ENCODE results near the gene SLCO2A1. TPM values are rescaled to one million over a fixed set of nuclear protein-coding genes. Genes with fewer than 3 reads are reported as not detected.

The SLCO2A1 gene
- total RNA-seq, 1 donor from 2014 or later, result 7.8 TPM

GRCh38 chr3:133991637-133992036, 38.1 kb downstream of the SLCO2A1 start:
- DNase-seq (ENCODE audit: missing footprints) (no peak), ATAC-seq (peak; percentile 37)
- intact Hi-C loops (cut with DNase I), result no loop called here

GRCh38 chr3:133991209-133991608, 38.5 kb downstream of the SLCO2A1 start:
- DNase-seq (ENCODE audit: missing footprints), result no peak
- intact Hi-C loops (cut with DNase I), result no loop called here
- no peak for ATAC-seq

- no peak for ATAC-seq
- intact Hi-C loops (cut with DNase I), result loop anchor here (5.0 kb wide), 1 partner anchor 43 kb away; no protein-coding TSS in a partner anchor
- no peak for DNase-seq (ENCODE audit: missing footprints)
These were observed 39.6 kb downstream of the SLCO2A1 start for GRCh38 chr3:133989936-133990702.

- intact Hi-C loops (cut with DNase I), result loop anchor here (5.0 kb wide), 1 partner anchor 41 kb away; no protein-coding TSS in a partner anchor
- no peak for ATAC-seq
- DNase-seq (ENCODE audit: missing footprints), result no peak
These were observed 41.0 kb downstream of the SLCO2A1 start for GRCh38 chr3:133988631-133989161.

- ATAC-seq, result no peak
These were observed 41.7 kb downstream of the SLCO2A1 start for GRCh38 chr3:133987948-133988484.

GRCh38 chr3:133987136-133987535, 42.6 kb downstream of the SLCO2A1 start:
- ATAC-seq (no peak), DNase-seq (ENCODE audit: missing footprints) (no peak)
- intact Hi-C loops (cut with DNase I), result loop anchor here (5.0 kb wide), 1 partner anchor 40 kb away; no protein-coding TSS in a partner anchor

More at GRCh38 chr3:133987948-133988484, 41.7 kb downstream of the SLCO2A1 start:
- intact Hi-C loops (cut with DNase I), result loop anchor here (5.0 kb wide), 1 partner anchor 41 kb away; no protein-coding TSS in a partner anchor
- DNase-seq (ENCODE audit: missing footprints), result no peak

- DNase-seq (ENCODE audit: missing footprints), result no peak
- no peak for ATAC-seq
- intact Hi-C loops (cut with DNase I), result loop anchor here (5.0 kb wide), 1 partner anchor 39 kb away; no protein-coding TSS in a partner anchor
These were observed 43.4 kb downstream of the SLCO2A1 start for GRCh38 chr3:133986311-133986710.

GRCh38 chr3:133984975-133985374, 44.8 kb downstream of the SLCO2A1 start:
- intact Hi-C loops (cut with DNase I), result loop anchor here (5.0 kb wide), 1 partner anchor 38 kb away; no protein-coding TSS in a partner anchor
- no peak for ATAC-seq
- DNase-seq (ENCODE audit: missing footprints), result no peak

- DNase-seq (ENCODE audit: missing footprints) (no peak), ATAC-seq (no peak)
- intact Hi-C loops (cut with DNase I), result no loop called here
These were observed 45.9 kb downstream of the SLCO2A1 start for GRCh38 chr3:133983576-133984560.

GRCh38 chr3:133983126-133983525, 46.6 kb downstream of the SLCO2A1 start:
- intact Hi-C loops (cut with DNase I), result no loop called here
- no peak for ATAC-seq
- no peak for DNase-seq (ENCODE audit: missing footprints)

GRCh38 chr3:133980550-133980949, 49.2 kb downstream of the SLCO2A1 start:
- ATAC-seq, result no peak
- intact Hi-C loops (cut with DNase I), result no loop called here
- no peak for DNase-seq (ENCODE audit: missing footprints)

GRCh38 chr3:133980035-133980434, 49.7 kb downstream of the SLCO2A1 start:
- no peak for DNase-seq (ENCODE audit: missing footprints)
- intact Hi-C loops (cut with DNase I), result no loop called here
- no peak for ATAC-seq

GRCh38 chr3:133979553-133979952, 50.2 kb downstream of the SLCO2A1 start:
- DNase-seq (ENCODE audit: missing footprints) (no peak), ATAC-seq (no peak)
- intact Hi-C loops (cut with DNase I), result no loop called here

GRCh38 chr3:133977568-133977967, 52.2 kb downstream of the SLCO2A1 start:
- no peak for DNase-seq (ENCODE audit: missing footprints)
- ATAC-seq, result no peak
- intact Hi-C loops (cut with DNase I), result no loop called here

- no peak for DNase-seq (ENCODE audit: missing footprints)
- ATAC-seq, result no peak
- intact Hi-C loops (cut with DNase I), result no loop called here
These were observed 56.3 kb downstream of the SLCO2A1 start for GRCh38 chr3:133973249-133973980.

GRCh38 chr3:133972156-133972555, 57.6 kb downstream of the SLCO2A1 start:
- DNase-seq (ENCODE audit: missing footprints) (no peak), ATAC-seq (no peak)
- intact Hi-C loops (cut with DNase I), result no loop called here

GRCh38 chr3:133970916-133971315, 58.8 kb downstream of the SLCO2A1 start:
- no peak for DNase-seq (ENCODE audit: missing footprints)
- intact Hi-C loops (cut with DNase I), result no loop called here
- no peak for ATAC-seq

- ATAC-seq (no peak), DNase-seq (ENCODE audit: missing footprints) (no peak)
- intact Hi-C loops (cut with DNase I), result no loop called here
These were observed 59.4 kb downstream of the SLCO2A1 start for GRCh38 chr3:133970339-133970738.

All from Right ventricle myocardium inferior (tissue), 1 donor.